Left renal cortex interstitium (tissue), 4 donors: ENCODE measurements around the gene RUSF1. TPM values are rescaled to one million over a fixed set of nuclear protein-coding genes. Genes with fewer than 3 reads are reported as not detected.

Source experiments
- DNase-seq, 4 donors: peaks; one replicate each; pipeline ENCODE4 v3.0.0-alpha.2; 2013; ENCODE audit warnings: low read depth in 4 of 4, low spot score in 2 of 4, missing footprints in 1 of 4
- polyA plus RNA-seq, 4 donors: library from polyadenylated mRNA; unstranded; fragments of 120-200 nt; gene quantifications; one replicate each; pipeline ENCODE4 v1.2.1, GENCODE V29; 2013; ENCODE audit not compliant: insufficient read length in 4 of 4

Gene RUSF1
- polyA plus RNA-seq, 4 donors, result 70.2 to 103 (median 87.8) TPM

DNA sequence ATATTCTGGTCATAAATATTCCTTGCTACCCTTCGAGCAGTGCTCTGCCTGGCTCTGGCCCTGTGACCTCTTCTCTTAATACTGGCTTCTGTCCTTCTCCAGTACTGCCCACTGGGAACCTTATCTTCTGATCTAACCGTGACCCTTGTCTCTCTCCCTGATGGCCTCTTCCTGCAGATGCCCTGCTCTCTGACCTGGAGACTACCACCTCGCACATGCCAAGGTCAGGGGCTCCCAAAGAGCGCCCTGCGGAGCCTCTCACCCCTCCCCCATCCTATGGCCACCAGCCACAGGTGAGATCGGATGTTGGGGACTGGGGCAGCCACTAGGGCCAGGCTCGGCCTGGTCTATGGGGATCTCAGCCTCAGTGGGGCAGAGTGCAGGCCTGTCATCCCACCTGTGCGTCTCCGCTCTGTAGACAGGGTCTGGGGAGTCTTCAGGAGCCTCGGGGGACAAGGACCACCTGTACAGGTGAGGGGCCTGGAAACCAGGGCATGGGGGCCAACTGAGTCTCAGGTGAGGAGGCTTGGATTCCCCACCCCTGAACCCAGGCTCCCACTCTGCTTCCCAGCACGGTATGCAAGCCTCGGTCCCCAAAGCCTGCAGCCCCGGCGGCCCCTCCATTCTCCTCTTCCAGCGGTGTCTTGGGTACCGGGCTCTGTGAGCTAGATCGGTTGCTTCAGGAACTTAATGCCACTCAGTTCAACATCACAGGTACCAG is 34.8 kb downstream of the RUSF1 start:
- no peak for DNase-seq

DNA sequence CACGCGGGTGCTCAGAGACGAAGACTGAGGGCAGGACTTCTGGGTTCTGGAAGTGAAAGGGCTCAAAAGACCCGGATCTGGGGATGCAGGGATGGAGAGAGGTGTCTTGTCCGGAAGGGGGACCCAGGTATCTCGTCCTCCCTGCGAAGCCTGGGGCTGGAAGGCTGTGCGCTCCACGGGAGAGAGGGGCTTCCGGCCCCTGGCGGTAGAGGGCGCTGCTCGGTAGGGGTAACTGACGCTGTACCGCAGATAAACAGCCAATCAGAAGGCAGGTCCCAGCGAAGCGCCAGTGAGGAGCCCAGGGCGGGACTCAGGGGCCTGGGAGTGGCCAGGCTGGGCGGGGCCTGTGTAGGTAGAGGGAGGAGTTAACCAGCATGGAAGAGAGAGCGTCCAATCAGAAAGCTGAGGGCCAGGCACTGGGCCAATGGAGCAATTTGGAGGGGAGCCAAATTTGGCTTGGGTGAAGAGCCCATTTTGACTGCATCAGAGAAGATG is 35.4 kb downstream of the RUSF1 start:
- DNase-seq, result no peak

DNA sequence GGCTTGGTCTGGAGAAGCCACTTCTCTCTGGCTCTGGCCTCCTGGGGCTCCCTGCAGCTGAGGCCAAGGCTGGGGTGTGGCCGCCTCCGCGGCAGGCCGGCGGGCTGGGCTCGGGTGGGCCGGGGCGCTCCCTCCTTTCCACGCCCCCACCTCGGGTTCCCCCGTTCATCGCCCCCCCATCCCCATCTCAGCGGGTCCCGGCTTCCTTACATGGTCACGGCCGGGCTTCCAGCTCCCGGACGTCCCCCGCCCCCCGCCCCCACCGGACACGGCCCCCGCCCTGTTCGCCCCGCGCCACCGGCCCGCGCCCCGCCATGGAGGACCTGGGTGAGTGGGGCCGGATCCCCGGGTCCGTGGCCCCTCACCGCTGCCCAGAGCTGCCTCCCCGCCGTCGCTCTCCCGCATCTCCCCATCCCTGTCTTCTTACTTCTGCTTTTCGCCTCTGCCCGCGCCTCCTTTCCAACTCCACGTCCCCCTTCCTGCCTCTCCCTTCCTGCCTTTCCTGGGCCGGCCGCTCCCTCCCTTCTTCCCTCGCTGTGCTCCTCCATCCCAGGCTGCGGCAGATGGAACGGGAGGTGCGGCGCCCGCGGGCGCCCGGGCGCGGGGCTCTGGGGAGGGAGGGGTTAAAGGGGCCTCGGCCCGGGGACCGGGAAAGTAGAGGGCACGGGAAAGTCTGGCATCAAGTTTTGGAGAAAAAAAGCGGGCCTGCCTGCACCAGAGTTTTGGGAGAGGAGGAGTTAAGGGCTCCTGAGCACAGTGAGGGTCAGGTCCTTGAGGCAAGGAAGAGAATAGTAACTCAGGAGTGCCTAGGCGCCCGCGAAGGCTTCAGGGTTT is 36.1 kb downstream of the RUSF1 start, which contains the start of gene TGFB1I1:
TSS of gene TGFB1I1 (plus strand) at position 278 of the 834 bp plus-strand sequence. CDS start at position 315, 37 bp downstream.
- DNase-seq, result no peak

DNA sequence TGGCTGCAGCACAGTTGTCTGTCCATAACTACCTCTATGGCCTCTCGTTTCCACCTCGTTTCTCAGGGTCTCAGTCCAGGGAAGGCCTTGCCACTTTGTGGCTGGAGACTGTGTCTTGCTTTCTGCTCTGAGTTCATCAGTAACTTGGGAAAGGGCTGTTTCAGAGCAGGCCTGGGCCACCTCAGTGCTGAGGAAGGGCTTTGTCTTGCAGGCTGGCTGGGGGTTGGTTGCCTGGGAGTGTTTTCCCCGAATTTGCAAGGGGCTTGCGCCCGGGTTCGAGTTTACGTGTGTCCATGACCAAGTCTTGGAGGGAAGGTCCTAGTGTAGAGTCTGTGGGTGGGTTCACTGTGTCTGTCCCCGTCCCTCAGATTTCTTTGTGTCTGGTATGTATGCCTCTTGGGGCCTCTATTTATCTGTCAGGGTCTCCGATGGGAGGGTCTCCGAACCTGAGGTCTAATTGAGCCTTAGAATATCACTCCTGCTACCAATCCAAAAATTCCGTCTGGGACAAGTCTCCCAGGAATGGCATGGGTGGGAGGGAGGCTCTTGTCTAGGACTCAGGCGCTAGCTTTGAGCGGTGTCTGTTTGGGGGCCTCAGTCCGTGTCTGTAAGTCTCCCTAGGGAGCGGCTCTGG is 36.8 kb downstream of the RUSF1 start:
- no peak for DNase-seq

DNA sequence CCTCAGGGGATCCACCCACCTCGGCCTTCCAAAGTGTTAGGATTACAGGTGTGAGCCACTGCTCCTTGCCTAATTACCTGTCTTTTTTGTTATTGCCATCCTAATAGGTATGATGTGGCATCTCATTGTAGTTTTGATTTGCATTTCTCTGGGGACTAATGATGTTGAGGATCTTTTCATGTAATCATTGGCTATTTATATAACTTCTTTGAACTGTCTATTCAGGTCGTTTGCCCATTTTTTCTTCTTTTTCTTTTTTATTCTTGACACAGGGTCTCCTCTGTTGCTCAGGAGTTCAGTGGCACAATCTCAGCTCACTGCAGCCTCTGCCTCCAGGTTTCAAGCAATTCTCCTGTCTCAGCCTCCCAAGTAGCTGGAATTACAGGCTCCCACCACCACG is 37.6 kb downstream of the RUSF1 start:
- no peak for DNase-seq

DNA sequence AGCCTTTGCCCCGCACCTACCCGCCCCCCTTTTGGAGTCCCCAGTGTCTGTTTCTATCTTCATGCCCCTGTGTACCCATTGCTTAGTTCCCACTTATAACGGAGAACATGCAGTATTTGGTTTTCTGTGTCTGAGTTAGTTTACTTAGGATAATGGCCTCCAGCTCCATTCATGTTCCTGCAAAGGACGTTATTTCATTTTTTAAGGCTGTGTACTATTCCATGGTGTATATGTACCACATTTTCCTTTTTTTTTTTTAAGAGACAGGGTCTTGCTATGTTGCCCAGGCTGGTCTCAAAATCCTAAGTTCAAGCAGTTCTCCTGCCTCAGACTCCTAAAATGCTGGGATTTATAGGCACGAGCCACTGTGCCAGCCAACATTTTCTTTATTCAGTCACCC is 40.3 kb downstream of the RUSF1 start:
- no peak for DNase-seq

DNA sequence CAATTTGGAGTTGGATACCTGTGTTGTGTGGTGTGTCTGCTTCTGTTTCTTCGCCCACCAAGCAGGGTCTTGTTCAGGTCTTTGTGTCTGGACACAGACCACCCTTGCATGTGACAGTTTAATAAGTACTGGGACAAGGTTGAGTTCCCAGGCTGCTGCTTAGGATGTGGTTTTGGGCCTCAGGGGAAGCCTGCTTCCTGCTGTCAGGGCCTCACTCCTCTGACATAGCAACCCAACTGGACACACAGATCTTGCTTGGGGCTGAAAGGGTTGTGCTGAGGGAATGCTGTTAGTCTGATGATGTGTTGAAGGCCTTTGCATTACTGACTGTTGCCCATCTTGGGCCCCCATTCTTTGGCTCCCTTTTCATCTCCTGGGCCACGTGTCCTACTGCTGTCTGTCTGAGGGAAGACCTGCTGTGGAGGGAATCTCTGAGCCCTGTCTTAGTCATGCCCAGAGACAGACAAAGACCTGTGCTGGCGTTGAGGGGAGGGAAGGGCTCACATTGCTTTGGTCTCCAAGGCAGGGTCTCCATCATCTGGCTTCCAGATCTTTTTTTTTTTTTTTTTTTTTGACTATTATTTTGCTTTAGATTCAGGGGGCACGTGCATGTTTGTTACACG is 40.9 kb downstream of the RUSF1 start:
- DNase-seq, result no peak

DNA sequence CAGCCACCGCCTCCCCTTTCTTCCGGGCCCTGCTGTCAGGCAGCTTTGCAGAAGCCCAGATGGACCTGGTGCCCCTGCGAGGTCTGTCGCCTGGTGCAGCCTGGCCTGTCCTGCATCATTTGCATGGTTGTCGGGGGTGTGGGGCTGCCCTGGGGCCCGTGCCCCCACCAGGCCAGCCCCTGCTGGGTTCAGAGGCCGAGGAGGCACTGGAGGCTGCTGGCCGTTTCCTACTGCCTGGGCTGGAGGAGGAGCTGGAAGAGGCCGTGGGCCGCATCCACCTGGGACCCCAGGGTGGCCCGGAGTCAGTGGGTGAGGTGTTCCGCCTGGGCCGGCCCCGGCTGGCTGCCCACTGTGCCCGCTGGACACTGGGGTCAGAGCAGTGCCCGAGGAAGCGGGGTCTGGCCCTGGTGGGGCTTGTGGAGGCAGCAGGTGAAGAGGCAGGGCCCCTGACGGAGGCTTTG is 41.8 kb downstream of the RUSF1 start:
- no peak for DNase-seq

DNA sequence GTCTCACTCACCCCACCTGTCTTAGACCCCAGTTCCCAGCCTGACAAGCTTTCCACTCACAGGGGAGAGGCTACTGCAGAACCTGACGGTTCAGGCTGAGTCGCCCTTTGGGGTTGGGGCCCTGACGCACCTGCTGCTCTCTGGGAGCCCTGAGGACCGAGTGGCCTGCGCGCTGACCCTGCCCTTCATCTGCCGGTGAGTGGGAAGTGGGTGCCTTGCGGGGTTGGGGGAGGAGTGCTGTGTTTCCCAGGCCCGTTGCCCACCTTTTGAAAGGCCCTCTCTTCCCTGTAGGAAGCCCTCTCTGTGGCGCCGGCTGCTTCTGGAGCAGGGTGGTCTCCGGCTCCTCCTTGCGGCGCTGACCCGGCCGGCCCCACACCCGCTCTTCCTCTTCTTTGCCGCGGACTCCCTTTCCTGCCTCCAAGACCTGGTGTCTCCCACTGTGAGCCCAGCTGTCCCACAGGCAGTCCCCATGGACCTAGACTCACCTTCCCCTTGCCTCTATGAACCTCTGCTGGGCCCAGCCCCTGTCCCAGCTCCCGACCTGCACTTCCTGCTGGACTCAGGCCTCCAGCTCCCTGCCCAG is 42.3 kb downstream of the RUSF1 start:
- no peak for DNase-seq

DNA sequence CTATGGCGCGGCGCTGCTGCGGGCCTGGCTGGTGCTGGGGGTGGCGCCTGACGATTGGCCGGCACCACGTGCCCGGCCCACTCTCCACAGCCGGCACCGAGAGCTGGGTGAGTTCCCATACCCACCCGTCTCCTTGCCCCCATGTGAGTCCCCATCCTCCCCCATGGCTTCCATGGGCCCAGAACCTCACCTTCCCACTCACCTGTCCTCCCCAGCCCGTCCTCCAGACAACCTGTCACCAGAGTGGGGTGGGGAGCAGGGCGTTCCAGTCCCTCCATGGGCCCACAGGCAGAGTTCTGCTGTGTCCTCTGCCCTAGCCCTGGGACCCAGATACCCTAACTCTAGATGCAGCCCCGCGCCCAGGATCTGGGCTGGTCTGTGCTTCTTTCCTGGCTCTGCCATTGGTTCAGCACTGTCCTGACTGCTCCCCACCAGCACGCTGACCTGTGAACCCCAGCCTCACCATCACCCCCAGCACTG is 43.4 kb downstream of the RUSF1 start:
- no peak for DNase-seq

DNA sequence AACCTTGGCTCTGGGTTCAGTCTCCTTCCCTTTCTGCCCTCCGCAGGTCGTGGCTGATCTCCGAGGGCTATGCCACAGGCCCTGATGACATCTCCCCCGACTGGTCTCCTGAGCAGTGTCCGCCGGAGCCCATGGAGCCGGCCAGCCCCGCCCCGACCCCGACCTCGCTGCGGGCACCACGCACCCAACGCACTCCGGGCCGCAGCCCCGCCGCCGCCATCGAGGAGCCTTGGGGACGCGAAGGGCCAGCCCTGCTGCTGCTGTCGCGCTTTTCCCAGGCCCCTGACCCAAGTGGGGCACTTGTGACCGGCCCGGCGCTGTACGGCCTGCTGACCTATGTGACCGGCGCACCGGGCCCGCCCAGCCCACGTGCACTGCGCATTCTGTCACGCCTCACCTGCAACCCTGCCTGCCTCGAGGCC is 43.8 kb downstream of the RUSF1 start:
- DNase-seq, result no peak

DNA sequence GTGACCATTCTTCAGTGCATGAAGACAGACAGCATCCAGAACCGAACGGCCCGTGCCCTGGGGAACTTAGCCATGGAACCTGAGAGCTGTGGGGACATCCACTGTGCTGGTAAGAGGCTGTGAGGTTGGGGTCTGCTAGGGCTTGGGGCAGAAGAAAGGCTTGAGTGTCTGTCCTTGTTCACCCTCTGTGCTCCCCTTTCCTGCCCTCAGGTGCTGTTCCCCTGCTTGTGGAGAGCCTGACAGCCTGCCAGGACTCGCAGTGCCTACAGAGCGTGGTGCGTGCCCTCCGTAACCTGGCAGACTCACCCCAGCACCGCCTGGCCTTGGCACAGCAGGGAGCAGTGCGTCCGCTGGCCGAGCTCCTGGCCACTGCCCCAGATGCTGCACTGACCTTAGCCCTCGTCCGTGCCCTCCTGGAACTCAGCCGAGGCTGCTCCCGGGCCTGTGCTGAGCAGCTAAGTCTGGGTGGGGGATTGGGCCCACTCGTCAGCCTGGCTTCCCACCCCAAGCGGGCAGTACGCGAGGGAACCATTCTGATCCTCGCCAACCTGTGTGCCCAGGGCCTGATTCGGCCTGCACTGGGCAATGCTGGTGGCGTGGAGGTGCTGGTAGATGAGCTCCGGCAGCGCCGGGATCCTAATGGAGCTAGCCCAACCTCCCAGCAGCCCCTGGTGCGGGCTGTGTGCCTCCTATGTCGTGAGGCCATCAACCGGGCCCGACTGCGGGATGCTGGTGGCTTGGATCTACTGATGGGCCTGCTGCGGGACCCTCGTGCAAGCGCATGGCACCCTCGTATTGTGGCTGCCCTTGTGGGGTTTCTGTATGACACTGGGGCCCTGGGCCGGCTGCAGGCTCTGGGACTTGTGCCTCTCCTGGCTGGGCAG is 46.0 kb downstream of the RUSF1 start:
- DNase-seq, result no peak

DNA sequence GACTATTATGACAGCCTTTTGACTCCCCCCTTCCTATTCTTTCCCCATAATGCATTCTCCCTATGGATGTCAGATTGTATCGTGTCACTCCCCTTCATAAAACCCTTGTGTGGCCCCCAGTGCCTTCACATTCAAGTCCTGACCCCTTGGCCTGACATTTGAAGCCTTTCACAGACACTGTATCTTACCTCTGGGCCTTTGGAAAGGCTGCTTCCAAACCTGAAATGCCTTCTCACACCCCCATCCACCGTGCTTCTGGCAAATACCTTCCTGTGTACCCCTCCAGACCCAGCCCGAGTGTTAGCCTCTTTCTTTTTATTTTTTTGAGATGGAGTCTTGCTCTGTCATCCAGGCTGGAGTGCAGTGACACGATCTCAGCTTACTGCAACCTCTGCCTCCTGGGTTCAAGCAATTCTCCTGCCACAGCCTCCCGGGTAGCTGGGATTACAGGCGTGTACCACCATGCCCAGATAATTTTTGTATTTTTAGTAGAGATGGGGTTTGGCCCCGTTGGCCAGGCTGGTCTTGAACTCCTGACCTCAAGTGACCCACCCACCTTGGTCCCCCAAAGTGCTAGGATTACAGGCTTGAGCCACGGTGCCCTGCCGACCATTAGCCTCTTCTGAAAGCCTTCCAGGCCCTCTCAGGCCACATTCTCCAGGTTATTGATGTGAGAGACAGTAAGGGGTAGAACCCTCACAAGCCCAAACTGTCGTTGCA is 46.8 kb downstream of the RUSF1 start:
- DNase-seq, result no peak

DNA sequence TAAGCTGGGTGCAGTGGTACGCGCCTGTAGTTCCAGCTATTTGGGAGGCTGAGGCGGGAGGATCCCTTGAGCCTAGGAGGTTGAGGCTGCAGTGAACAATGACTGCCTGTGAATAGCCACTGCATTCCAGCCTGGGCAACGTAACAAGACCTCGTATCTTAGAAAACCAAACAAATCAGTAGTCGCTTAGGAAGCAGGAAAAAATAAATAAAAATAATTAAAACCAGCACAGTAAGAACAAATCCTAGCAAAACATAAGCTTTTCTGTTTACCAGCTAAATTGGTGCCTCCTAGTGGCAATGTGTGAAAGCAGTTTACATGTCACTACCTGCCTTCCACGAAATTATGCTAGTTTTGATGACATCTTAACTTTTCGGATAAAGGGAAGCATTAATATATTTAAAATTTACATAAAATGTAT is 47.6 kb downstream of the RUSF1 start:
- no peak for DNase-seq

DNA sequence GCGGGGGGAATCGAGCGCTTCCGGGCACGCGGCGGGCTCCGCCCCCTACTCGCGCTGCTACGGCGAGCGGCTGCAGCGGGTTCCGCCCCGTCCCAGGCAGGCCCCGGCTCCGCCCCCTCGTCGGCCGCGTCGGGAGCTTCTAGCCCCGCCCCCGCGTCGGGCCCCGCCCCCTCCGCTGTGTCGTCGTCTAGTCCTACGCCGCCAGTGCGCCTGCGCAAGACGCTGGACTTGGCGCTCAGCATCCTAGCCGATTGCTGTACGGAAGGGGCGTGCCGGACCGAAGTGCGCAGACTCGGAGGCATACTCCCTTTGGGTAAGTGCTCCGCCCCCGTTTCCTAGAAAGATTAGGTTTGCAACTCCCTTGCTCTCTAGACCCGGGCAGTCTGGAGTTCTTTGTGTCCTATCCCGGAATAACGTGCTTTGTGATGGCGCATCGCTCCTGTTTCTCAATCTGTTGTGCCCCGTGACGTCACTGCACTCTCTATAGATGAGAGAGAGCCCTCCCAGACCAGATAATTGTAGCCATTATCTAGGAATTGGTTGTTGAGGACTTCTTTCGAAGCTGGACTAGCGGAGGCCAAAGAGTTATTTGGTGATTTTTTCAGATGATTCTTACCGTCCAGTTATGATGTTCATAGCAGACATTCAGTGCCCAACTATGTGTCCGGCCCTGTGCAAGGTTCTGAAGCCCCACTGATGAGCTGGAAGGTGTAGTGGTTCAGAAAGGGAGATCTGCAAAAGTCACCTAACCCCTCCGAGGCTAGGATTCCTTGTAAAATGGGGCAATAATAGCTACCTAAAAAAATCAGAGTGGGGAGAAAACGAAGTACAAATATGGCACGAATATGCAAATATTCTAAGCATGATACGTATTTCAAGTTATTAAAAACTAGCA is 48.3 kb downstream of the RUSF1 start:
- DNase-seq, result peak; percentile 94 to 99 (median 98)

DNA sequence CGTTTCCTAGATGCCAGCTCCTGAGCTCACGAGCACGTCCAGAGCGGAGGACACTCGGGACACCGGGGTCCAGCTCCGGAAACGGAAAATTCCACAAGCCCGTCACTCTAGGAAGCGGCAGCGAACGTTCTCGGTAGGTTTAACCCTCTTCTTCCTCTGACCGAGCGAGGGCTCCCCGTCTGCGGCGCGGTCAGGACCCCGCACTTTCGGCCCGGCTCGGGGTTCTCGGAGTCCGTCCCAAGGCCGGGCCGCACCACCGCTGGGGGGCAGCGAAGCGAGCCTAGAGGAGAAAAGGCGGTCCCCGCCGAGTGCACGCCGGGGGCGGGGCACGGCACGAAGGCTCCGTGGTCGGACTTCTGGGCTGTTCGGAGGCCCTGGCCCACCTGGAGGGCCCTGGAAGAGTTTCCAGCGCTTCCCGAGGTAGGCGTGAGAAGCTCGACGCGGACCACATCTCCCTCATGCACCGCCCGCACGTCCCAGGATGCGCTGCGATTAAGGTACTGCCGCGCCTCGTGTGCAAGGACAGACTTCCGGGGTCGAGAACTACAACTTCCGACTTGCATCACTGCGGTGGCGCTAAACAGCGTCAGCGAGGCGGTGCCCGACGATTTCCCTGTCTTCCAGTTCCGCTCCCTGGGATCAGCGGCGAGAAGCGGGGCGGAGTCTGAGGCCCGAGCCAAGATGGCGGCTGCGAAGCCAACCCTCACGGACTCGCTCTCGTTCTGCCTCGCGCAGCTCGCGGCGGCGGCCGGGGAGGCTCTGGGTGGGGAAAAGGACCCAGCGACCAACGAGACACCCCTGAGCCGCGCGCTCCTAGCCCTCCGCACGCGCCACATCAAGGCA is 49.1 kb downstream of the RUSF1 start, which contains the start of gene ARMC5:
TSS of gene ARMC5 (plus strand) at position 658 of the 843 bp plus-strand sequence. CDS start at position 682, 24 bp downstream.
- peak; percentile 94 to 96 (median 96) for DNase-seq
